ENCODE results near the gene PIAS1.

PIAS1 gene

GRCh38 chr15:68210409-68210756 lies 156.3 kb downstream of the PIAS1 start:
- TF ChIP-seq TAF1 (IDR thresholded peaks at IDR 0.05; ENCODE audit: low read depth) (no peak), EGR1 (IDR thresholded peaks at IDR 0.05) (no peak), CREB1 (IDR thresholded peaks at IDR 0.05; ENCODE audit: low read depth) (no peak), EP300 (IDR thresholded peaks at IDR 0.05; ENCODE audit: borderline replicate concordance) (no peak), REST (IDR thresholded peaks at IDR 0.05; ENCODE audit: low read depth) (no peak), NFIC (IDR thresholded peaks at IDR 0.05) (no peak), CEBPB (IDR thresholded peaks at IDR 0.05) (no peak), YY1 (IDR thresholded peaks at IDR 0.05; ENCODE audit: low read depth) (no peak), TEAD4 (IDR thresholded peaks at IDR 0.05) (no peak), USF1 (IDR thresholded peaks at IDR 0.05) (no peak), RAD21 (IDR thresholded peaks at IDR 0.05; ENCODE audit: low read depth) (no peak), FOXM1 (IDR thresholded peaks at IDR 0.05; ENCODE audit: borderline replicate concordance, low read depth) (no peak), TCF12 (IDR thresholded peaks at IDR 0.05; ENCODE audit: low read depth) (no peak), MAX (IDR thresholded peaks at IDR 0.05) (no peak), ZBTB7A (IDR thresholded peaks at IDR 0.05; ENCODE audit: low read depth) (no peak)

GRCh38 chr15:68210821-68211655 lies 156.9 kb downstream of the PIAS1 start:
- TF ChIP-seq FOXM1 (IDR thresholded peaks at IDR 0.05; ENCODE audit: borderline replicate concordance, low read depth) (no peak), RAD21 (IDR thresholded peaks at IDR 0.05; ENCODE audit: low read depth) (peak; percentile 62)

- TF ChIP-seq TCF12 (IDR thresholded peaks at IDR 0.05; ENCODE audit: low read depth) (no peak), ZBTB7A (IDR thresholded peaks at IDR 0.05; ENCODE audit: low read depth) (no peak), YY1 (IDR thresholded peaks at IDR 0.05; ENCODE audit: low read depth) (no peak), EGR1 (IDR thresholded peaks at IDR 0.05) (no peak), EP300 (IDR thresholded peaks at IDR 0.05; ENCODE audit: borderline replicate concordance) (no peak), MAX (IDR thresholded peaks at IDR 0.05) (no peak), NFIC (IDR thresholded peaks at IDR 0.05) (no peak), FOXM1 (IDR thresholded peaks at IDR 0.05; ENCODE audit: borderline replicate concordance, low read depth) (no peak), TEAD4 (IDR thresholded peaks at IDR 0.05) (no peak)
Measured at GRCh38 chr15:68211656-68212320, 157.7 kb downstream of the PIAS1 start.

- TF ChIP-seq NFIC (IDR thresholded peaks at IDR 0.05), result no peak
- TF ChIP-seq YY1 (IDR thresholded peaks at IDR 0.05; ENCODE audit: low read depth), result no peak
- TF ChIP-seq TCF12 (IDR thresholded peaks at IDR 0.05; ENCODE audit: low read depth), result no peak
- TF ChIP-seq CEBPB (IDR thresholded peaks at IDR 0.05), result no peak
- TF ChIP-seq TEAD4 (IDR thresholded peaks at IDR 0.05), result no peak
- no peak for TF ChIP-seq FOXM1 (IDR thresholded peaks at IDR 0.05; ENCODE audit: borderline replicate concordance, low read depth)
- no peak for TF ChIP-seq TAF1 (IDR thresholded peaks at IDR 0.05; ENCODE audit: low read depth)
- TF ChIP-seq RAD21 (IDR thresholded peaks at IDR 0.05; ENCODE audit: low read depth), result no peak
- TF ChIP-seq CREB1 (IDR thresholded peaks at IDR 0.05; ENCODE audit: low read depth), result no peak
- TF ChIP-seq ZBTB7A (IDR thresholded peaks at IDR 0.05; ENCODE audit: low read depth), result no peak
- TF ChIP-seq USF1 (IDR thresholded peaks at IDR 0.05), result no peak
Measured at GRCh38 chr15:68213991-68214837, 160.1 kb downstream of the PIAS1 start.

- TF ChIP-seq FOXM1 (IDR thresholded peaks at IDR 0.05; ENCODE audit: borderline replicate concordance, low read depth) (no peak), CREB1 (IDR thresholded peaks at IDR 0.05; ENCODE audit: low read depth) (no peak), USF1 (IDR thresholded peaks at IDR 0.05) (no peak), CEBPB (IDR thresholded peaks at IDR 0.05) (no peak), REST (IDR thresholded peaks at IDR 0.05; ENCODE audit: low read depth) (no peak), ZBTB7A (IDR thresholded peaks at IDR 0.05; ENCODE audit: low read depth) (no peak), TCF12 (IDR thresholded peaks at IDR 0.05; ENCODE audit: low read depth) (no peak), TEAD4 (IDR thresholded peaks at IDR 0.05) (no peak), YY1 (IDR thresholded peaks at IDR 0.05; ENCODE audit: low read depth) (no peak)
Measured at GRCh38 chr15:68214838-68215254, 160.7 kb downstream of the PIAS1 start.
